Bronchial epithelial cell (primary cell): Measurements from ENCODE around the gene UFC1. TPM values are rescaled to one million over a fixed set of nuclear protein-coding genes. Genes with fewer than 3 reads are reported as not detected.

Experiments
- DNase-seq: peaks from one replicate; pipeline ENCODE4 v3.0.0-alpha.2; 2010; ENCODE audit warnings: low read depth
- FAIRE-seq: peaks from 2 replicates; lab custom pipeline; 2011; peaks lifted over from hg19 to GRCh38; lab: Jason Lieb, UNC
- H3K27me3 ChIP-seq: 2 replicates; pipeline ENCODE4 v1.5.1; 2011; ENCODE audit warnings: low read length; ENCODE audit not compliant: control insufficient read depth, insufficient read depth
- H3K36me3 ChIP-seq: 2 replicates; pipeline ENCODE4 v1.5.1; 2011; ENCODE audit warnings: low read length; ENCODE audit not compliant: control insufficient read depth, insufficient read depth
- H3K4me3 ChIP-seq: 2 replicates; pipeline ENCODE4 v1.5.1; 2011; ENCODE audit warnings: mild to moderate bottlenecking, low read depth, low read length, control low read depth
- CTCF ChIP-seq: IDR thresholded peaks from 2 replicates; pipeline ENCODE4 v1.5.1; 2011; ENCODE audit warnings: mild to moderate bottlenecking, moderate library complexity, low read length, control low read depth, inconsistent platforms; ENCODE audit not compliant: insufficient read depth, severe bottlenecking
- total RNA-seq: library from RNA; depleted of rRNA; stranded (reverse); fragments of >200 nt; gene quantifications from 2 replicates; pipeline ENCODE4 v1.2.1, GENCODE V29; 2014

Gene UFC1
- total RNA-seq, 1 donor from 2014 or later = 94.3 TPM

DNA sequence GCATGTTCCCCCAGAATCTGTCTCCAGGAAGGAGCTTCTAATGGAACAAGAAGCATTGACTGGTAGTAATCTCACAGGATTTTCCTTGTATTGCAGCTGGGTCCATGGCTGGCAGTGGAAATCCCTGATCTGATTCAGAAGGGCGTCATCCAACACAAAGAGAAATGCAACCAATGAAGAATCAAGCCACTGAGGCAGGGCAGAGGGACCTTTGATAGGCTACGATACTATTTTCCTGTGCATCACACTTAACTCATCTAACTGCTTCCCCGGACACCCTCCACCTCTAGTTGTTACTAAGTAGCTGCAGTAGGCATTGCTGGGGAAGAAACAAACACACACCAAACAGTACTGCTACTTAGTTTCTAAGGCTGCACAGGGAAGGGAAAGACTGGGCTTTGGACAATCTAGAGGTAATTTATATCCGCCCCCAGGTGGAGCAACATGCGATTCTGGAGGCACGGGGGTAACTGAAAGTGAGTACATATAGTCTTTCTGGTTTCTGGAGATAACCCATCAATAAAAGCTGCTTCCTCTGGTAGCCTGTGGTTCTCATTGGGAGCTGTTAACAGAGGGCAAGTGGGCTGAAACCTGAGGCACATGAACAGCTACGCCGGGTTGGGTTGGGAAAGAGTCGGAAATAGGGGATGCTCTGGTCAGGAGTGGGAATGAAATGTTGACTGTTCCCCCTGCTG, 4.7 kb downstream of the UFC1 start:
- Histone ChIP-seq H3K4me3 (peak overlapping the region; percentile 87), H3K27me3 (no peaks in the 10 kb centered on the region), H3K36me3 (peaks cover 16% of the 10 kb centered on the region)
- DNase-seq (peak; percentile 21), FAIRE-seq (no peak)
- TF ChIP-seq CTCF = no peak

GRCh38 chr1:161159087-161159912, 5.5 kb downstream of the UFC1 start, which contains the start of gene USP21:
Gene USP21, plus strand, starts transcription at chr1:161159500. Its CDS starts 1,141 bp downstream, at chr1:161160641.
- Histone ChIP-seq H3K36me3 (peaks cover 16% of the 10 kb centered on the region), H3K27me3 (no peaks in the 10 kb centered on the region), H3K4me3 (peak within 1 kb of the TSS; percentile 87)
- peak; percentile 71 for DNase-seq
- TF ChIP-seq CTCF = peak; percentile 56
- no peak for FAIRE-seq

DNA sequence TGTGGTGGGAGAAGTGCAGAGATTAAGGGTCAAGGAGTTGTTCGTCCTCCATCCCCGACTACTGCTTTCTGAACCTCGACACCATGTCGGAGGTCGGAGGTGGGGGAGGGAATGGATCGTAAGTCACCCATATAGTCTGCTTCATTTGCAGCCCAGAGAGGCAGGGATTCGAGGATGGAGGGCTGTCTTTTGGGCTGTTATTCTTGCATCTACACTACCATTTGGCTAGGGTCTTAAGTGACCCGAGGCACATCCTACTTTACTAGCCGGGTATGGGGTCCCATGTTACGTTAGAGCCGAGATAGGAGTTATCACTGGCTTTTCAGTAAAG, 6.1 kb downstream of the UFC1 start:
- peaks cover 16% of the 10 kb centered on the region for H3K36me3 ChIP-seq
- no peak for TF ChIP-seq CTCF
- no peaks in the 10 kb centered on the region for H3K27me3 ChIP-seq
- FAIRE-seq (no peak), DNase-seq (no peak)
- H3K4me3 ChIP-seq = peak overlapping the region; percentile 87

DNA sequence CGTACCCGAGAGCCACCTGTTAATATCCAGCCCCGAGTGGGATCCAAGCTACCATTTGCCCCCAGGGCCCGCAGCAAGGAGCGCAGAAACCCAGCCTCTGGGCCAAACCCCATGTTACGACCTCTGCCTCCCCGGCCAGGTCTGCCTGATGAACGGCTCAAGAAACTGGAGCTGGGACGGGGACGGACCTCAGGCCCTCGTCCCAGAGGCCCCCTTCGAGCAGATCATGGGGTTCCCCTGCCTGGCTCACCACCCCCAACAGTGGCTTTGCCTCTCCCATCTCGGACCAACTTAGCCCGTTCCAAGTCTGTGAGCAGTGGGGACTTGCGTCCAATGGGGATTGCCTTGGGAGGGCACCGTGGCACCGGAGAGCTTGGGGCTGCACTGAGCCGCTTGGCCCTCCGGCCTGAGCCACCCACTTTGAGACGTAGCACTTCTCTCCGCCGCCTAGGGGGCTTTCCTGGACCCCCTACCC, 6.9 kb downstream of the UFC1 start:
- Histone ChIP-seq H3K27me3 (no peaks in the 10 kb centered on the region), H3K36me3 (peaks cover 18% of the 10 kb centered on the region), H3K4me3 (no peak overlapping the region)
- no peak for TF ChIP-seq CTCF
- DNase-seq (no peak), FAIRE-seq (no peak)

DNA sequence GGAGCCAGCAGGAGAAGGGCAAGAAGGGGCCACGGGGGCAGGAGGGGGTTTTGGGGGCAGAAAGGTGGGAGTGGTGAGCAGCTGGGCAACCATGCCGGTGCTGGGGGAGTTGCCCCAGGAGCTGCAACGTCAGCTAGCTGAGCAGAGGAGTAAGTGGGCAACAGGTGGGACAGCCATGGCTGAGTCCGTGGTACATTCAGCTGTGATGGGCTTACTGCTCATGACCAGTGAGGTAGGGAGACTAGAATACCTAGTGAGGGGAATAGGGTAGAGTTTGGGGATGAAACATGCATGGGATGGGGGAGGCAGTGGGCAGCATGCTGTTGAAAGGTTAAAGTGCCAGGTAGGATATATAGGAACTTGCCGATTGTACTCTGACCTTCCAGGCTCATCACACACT, 7.9 kb downstream of the UFC1 start:
- no peak for TF ChIP-seq CTCF
- no peak overlapping the region for H3K4me3 ChIP-seq
- no peak for FAIRE-seq
- peaks cover 18% of the 10 kb centered on the region for H3K36me3 ChIP-seq
- DNase-seq = no peak
- no peaks in the 10 kb centered on the region for H3K27me3 ChIP-seq
